ENCODE data around the gene PTTG1. TPM values are rescaled to one million over a fixed set of nuclear protein-coding genes. Genes with fewer than 3 reads are reported as not detected.
A peak's percentile ranks its signal among the peaks of the same experiment; 100 is the strongest.

The PTTG1 gene
- polyA plus RNA-seq, 1 experiment = 67.4 TPM

DNA sequence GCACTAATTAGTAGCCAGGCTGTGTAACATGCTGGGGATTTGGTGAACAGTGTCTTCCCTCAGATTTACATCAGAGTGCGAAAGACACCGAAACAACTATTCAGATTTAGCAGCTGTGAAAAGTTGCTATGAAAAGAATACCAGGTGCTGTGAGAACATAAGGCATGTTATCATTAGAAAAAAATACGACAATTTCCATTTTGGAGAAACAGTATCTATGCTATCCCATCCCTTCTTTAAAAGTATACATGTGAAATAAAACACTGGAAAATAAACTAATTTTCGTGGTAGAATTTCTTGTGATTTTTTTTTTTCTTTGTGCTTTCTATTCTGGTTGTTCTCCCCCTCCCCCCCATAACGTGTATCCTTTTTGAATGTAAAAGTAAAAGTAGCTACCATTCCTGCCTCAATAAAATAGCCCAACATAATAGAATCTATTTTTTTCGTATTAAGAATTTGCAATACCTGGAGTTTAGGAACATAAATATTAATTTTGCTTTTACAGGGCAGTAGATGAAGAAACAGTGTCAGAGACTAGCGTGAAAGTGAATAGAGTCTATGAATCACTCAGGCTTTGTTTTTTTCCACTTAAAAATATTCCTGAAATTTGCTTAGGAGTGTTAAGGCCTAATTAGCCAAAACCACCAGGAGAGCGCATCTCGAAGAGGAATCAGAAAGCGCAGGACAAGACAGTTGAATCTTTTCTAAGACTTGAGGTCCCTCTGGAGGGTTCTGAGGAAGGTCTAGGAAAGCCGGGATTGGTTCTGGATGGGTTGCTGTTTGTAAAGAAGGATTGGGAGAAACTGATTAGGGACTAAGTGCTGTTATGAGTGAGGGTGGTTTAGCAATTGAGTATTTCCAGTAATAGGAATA is 2.0 kb upstream of the PTTG1 start:
- Histone ChIP-seq H3K27me3 (ENCODE audit: control insufficient read depth, insufficient read depth, low read length) (no peaks in the 10 kb centered on the region), H3K27ac (ENCODE audit: low read depth, low read length) (peak overlapping the region; percentile 58), H3K4me3 (ENCODE audit: low read depth, low read length) (peak overlapping the region; percentile 55), H3K9me3 (ENCODE audit: control insufficient read depth, insufficient read depth, low read length) (no peaks in the 10 kb centered on the region)
- ChIA-PET POLR2A (interaction anchor here (0.5 to 1.0 kb wide), 6 partner anchors 9 to 679 kb away, joined by 3 to 5 read pairs (median 3); partner anchors contain the start of gene FAM200C), CTCF (interaction anchor here (0.6 to 3.1 kb wide), 6 partner anchors 16 to 398 kb away, joined by 3 to 16 read pairs (median 3); no protein-coding TSS in a partner anchor)
- TF ChIP-seq, protein P1, sequence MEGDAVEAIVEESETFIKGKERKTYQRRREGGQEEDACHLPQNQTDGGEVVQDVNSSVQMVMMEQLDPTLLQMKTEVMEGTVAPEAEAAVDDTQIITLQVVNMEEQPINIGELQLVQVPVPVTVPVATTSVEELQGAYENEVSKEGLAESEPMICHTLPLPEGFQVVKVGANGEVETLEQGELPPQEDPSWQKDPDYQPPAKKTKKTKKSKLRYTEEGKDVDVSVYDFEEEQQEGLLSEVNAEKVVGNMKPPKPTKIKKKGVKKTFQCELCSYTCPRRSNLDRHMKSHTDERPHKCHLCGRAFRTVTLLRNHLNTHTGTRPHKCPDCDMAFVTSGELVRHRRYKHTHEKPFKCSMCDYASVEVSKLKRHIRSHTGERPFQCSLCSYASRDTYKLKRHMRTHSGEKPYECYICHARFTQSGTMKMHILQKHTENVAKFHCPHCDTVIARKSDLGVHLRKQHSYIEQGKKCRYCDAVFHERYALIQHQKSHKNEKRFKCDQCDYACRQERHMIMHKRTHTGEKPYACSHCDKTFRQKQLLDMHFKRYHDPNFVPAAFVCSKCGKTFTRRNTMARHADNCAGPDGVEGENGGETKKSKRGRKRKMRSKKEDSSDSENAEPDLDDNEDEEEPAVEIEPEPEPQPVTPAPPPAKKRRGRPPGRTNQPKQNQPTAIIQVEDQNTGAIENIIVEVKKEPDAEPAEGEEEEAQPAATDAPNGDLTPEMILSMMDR (IDR thresholded peaks at IDR 0.05; ENCODE audit: low read depth, low read length) = no peak
- DNase-seq (ENCODE audit: low read depth, low spot score) = no peak

DNA sequence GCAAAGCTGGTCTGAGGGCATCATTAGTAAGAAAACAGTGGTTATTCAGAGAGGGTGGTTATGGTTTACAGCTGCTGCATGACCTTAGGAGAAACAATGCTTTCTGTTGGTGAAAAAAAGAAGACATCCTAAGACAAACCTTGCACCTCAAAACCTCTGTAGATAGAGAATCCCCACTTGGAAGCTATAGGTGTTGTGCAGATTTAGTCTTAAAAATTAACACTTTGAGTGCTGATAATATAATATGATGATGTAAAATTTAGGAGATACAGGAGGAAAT is 1.4 kb upstream of the PTTG1 start:
- POLR2A ChIA-PET = no interaction called here
- DNase-seq (ENCODE audit: low read depth, low spot score) = no peak
- TF ChIP-seq, protein P1 (IDR thresholded peaks at IDR 0.05; ENCODE audit: low read depth, low read length) = no peak
- no peak overlapping the region for H3K27ac ChIP-seq (ENCODE audit: low read depth, low read length)
- CTCF ChIA-PET = interaction anchor here (0.6 to 3.1 kb wide), 2 partner anchors 18 to 369 kb away, joined by 3 to 16 read pairs; no protein-coding TSS in a partner anchor
- H3K27me3 ChIP-seq (ENCODE audit: control insufficient read depth, insufficient read depth, low read length) = no peaks in the 10 kb centered on the region
- no peak overlapping the region for H3K4me3 ChIP-seq (ENCODE audit: low read depth, low read length)
- no peaks in the 10 kb centered on the region for H3K9me3 ChIP-seq (ENCODE audit: control insufficient read depth, insufficient read depth, low read length)

DNA sequence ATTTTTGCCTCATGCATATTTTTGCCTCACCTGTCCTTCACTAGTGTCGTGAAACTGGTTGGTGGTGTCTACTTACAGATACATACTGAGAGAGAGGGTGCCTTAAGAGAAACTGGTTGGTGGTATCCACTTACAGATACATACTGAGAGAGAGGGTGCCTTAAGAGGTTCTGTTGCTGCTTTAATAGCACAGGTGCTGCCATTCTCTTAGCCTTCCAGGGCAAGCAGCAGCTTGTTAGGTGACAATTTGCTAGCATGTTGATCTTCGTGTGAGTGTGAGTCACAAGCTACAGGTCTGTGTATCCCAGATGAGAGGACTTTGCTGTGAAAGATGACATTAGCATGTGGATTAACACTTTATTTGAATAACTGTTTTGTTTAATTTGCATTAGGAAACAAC is 1.4 kb downstream of the PTTG1 start:
- ChIA-PET CTCF (interaction anchor here (5.3 kb wide), 1 partner anchor 16 kb away, joined by 113 read pairs; no protein-coding TSS in a partner anchor), POLR2A (no interaction called here)
- Histone ChIP-seq H3K27me3 (ENCODE audit: control insufficient read depth, insufficient read depth, low read length) (no peaks in the 10 kb centered on the region), H3K27ac (ENCODE audit: low read depth, low read length) (no peak overlapping the region), H3K9me3 (ENCODE audit: control insufficient read depth, insufficient read depth, low read length) (no peaks in the 10 kb centered on the region), H3K4me3 (ENCODE audit: low read depth, low read length) (peak overlapping the region; percentile 73)
- no peak for DNase-seq (ENCODE audit: low read depth, low spot score)
- TF ChIP-seq, protein P1 (IDR thresholded peaks at IDR 0.05; ENCODE audit: low read depth, low read length) = no peak

DNA sequence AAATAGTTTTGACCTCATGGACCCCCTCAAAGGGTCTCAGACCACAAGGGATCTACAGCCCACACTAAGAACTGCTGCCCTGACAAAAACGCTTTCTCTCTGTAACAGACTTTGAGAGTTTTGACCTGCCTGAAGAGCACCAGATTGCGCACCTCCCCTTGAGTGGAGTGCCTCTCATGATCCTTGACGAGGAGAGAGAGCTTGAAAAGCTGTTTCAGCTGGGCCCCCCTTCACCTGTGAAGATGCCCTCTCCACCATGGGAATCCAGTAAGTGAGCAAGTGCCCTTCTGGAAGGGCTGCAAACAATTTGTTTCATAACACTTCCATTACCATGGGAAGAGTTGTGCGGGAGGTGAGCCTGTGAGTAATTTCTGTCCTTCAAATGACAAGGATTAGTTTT is 6.0 kb downstream of the PTTG1 start:
- H3K9me3 ChIP-seq (ENCODE audit: control insufficient read depth, insufficient read depth, low read length) = no peaks in the 10 kb centered on the region
- CTCF ChIA-PET = interaction anchor here (4.5 kb wide), 1 partner anchor 11 kb away, joined by 52 read pairs; no protein-coding TSS in a partner anchor
- H3K4me3 ChIP-seq (ENCODE audit: low read depth, low read length) = no peak overlapping the region
- H3K27me3 ChIP-seq (ENCODE audit: control insufficient read depth, insufficient read depth, low read length) = no peaks in the 10 kb centered on the region
- TF ChIP-seq, protein P1 (IDR thresholded peaks at IDR 0.05; ENCODE audit: low read depth, low read length) = no peak
- POLR2A ChIA-PET = no interaction called here
- DNase-seq (ENCODE audit: low read depth, low spot score) = no peak
- no peak overlapping the region for H3K27ac ChIP-seq (ENCODE audit: low read depth, low read length)

DNA sequence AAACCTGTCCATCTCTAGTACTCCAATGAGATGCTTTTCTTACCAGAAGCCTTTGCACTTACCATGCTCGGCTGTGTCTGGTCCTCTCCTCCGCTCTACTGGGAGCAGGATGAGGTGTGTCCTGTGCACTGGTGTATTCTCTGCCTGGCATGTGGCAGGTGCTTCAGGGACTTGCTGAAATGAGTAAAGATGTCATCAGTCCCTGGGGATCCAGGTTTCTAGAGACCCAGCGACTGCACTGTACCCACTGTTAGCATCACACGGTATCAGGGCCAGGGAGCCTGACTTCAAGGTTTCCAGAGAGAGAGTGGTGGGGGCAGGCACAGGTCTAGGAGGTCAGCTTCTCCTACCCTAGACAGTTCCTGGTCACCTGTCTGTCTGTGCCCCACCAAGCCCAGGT is 10.5 kb downstream of the PTTG1 start:
- ChIA-PET CTCF (interaction anchor here (1.1 kb wide), 1 partner anchor 9 kb away, joined by 3 read pairs; no protein-coding TSS in a partner anchor), POLR2A (interaction anchor here (1.3 kb wide), 1 partner anchor 11 kb away, joined by 4 read pairs; no protein-coding TSS in a partner anchor)
- TF ChIP-seq, protein P1 (IDR thresholded peaks at IDR 0.05; ENCODE audit: low read depth, low read length) = no peak
- no peak overlapping the region for H3K4me3 ChIP-seq (ENCODE audit: low read depth, low read length)
- no peak for DNase-seq (ENCODE audit: low read depth, low spot score)
- peaks cover 7% of the 10 kb centered on the region for H3K27me3 ChIP-seq (ENCODE audit: control insufficient read depth, insufficient read depth, low read length)
- no peaks in the 10 kb centered on the region for H3K9me3 ChIP-seq (ENCODE audit: control insufficient read depth, insufficient read depth, low read length)
- H3K27ac ChIP-seq (ENCODE audit: low read depth, low read length) = no peak overlapping the region
